ENCODE measurements around the gene ZXDB.
A peak's percentile ranks its signal among the peaks of the same experiment; 100 is the strongest.
"Not testable (repeated sequence)": the region's sequence is repeated elsewhere in the genome, so short reads cannot be mapped to it uniquely, and the experiment has no call there.

ZXDB gene

GRCh38 chrX:57591284-57592159 lies at the start of gene ZXDB:
Gene ZXDB, plus strand, starts transcription at chrX:57592011. Its CDS starts 38 bp downstream, at chrX:57592049.
- DNase-seq: peak; percentile 24

GRCh38 chrX:57565198-57565597 lies 26.6 kb upstream of the ZXDB start:
- no peak for DNase-seq

GRCh38 chrX:57573754-57574153 lies 18.1 kb upstream of the ZXDB start:
- no peak for DNase-seq

GRCh38 chrX:57582948-57583347 lies 8.9 kb upstream of the ZXDB start:
- DNase-seq: not testable (repeated sequence)

GRCh38 chrX:57583477-57583876 lies 8.3 kb upstream of the ZXDB start:
- peak; percentile 63 for DNase-seq

DNA sequence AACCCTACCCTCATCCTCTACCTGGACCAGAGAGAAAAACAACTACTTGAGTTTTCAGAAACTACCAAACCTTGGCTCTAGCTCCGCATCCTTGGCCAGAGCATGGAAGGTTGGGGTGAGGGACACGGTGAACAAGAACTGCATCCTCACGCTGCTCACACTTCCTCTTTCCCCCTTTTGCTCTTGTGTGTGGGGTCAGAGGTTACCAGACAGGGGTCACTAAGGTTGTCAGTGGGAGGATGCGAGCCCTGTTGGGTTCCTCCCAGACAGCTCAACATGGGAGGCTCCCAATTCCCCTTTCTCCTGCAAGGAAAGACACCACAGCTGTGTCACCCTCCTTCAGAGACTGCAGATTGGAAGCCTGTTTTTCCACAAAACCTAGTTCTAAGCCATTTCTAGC lies 5.5 kb upstream of the ZXDB start:
- DNase-seq: no peak

DNA sequence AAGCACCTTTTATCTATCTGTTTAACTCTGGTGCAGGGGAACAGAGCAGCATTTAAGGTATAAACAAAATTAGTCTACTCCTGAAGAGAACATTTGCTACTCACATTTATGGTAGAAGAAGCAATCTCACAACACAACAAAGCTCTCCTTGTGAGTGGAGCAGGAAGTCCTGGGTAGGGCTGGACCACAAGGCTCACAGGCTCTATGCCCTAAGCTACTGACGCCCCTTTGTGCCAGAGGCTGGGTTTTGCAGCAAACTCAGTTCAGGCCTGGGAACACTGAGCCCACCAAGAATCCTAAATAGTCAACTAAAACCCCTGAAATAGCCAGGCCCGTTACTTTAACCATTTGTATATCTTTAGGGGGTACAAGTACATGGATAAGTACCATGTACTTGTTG lies 4.7 kb upstream of the ZXDB start:
- DNase-seq: no peak

- DNase-seq: no peak
Measured at GRCh38 chrX:57587607-57588006, 4.2 kb upstream of the ZXDB start.

DNA sequence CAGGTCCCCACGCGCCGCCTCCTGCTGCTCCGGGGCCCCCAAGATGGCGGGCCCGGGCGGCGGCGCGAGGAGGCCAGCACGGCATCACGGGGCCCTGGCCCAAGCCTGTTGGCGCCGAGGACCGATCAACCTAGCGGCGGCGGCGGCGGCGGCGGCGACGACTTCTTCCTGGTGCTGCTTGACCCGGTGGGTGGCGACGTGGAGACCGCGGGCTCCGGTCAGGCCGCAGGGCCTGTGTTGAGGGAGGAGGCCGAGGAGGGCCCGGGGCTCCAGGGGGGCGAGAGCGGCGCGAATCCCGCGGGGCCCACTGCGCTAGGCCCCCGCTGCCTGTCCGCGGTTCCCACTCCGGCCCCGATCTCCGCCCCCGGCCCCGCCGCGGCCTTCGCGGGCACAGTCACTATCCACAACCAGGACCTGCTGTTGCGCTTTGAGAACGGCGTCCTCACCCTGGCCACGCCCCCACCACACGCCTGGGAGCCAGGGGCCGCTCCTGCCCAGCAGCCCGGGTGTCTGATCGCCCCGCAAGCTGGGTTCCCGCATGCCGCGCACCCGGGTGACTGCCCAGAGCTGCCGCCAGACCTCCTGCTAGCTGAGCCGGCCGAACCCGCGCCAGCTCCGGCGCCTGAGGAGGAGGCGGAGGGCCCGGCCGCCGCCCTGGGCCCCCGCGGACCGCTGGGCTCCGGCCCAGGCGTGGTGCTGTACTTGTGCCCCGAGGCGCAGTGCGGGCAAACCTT lies 516 bp downstream of the ZXDB start:
- DNase-seq: not testable (repeated sequence)

- DNase-seq: peak; percentile 49
Measured at GRCh38 chrX:57592894-57593215, 1.0 kb downstream of the ZXDB start.

- no peak for DNase-seq
Measured at GRCh38 chrX:57595381-57595811, 3.6 kb downstream of the ZXDB start.

- DNase-seq: no peak
Measured at GRCh38 chrX:57596109-57596508, 4.3 kb downstream of the ZXDB start.

DNA sequence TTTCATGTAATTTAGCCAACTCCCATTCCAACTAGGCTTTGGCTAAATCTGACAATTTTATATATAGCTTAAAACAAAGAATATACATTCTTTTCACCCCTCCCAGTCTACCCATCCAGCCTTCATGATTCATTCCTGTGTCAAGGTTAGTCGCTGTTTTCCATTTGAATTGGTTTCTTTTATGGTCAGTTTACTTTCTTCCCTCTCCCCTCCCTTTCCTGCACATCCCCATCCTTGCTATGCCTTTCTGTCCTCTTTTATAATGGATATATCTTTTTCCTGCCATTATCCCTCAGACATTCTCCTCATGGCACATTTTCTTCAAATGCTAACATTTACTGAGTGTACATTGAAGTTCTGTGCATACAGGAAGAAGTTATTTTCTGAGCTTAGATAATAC lies 4.7 kb downstream of the ZXDB start:
- no peak for DNase-seq

DNA sequence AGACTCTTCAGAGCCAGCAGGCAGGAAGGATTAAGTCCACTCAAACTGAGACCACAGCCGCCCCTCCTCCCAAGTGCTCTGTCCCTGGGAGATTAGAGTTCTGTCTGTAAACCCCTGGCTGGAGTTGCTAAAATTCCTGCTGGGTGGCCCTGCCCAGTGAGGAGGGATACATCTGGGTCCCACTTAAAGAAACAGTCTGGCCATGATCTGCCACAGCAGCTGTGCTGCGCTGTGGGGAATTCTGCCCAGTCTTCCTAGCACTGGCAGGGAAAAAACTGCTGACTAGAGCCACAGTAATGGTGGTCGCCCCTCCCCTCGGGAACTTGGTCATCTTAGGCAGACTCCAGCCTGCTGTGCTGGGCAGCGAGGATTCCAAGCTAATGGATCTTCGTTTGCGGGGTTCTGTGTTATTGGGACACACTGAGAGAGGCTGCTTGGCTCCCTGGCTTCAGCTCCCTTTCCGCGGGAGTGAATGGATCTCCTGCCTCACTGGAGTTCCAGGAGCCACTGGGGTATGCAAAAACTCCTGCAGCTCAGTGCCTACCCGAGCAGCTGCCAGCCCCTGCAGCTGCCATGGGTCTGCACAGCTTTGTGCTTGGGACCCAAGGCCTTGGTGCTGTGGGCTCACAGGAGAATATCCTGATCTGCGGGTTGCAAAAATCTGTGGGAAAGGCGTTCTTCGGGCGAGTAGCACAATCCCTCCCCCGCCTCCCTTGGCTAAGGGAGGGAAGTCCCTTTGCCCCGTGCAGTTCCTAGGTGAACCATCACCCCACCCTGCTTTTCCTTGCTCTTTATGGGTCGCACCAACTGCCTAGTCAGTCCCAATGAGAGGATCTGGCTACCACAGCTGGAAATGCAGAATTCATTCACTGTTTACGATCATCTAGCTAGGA lies 15.7 kb downstream of the ZXDB start:
- DNase-seq: no peak

- not testable (repeated sequence) for DNase-seq
Measured at GRCh38 chrX:57613351-57613750, 21.5 kb downstream of the ZXDB start.

- DNase-seq: not testable (repeated sequence)
Measured at GRCh38 chrX:57629438-57629837, 37.6 kb downstream of the ZXDB start.

DNA sequence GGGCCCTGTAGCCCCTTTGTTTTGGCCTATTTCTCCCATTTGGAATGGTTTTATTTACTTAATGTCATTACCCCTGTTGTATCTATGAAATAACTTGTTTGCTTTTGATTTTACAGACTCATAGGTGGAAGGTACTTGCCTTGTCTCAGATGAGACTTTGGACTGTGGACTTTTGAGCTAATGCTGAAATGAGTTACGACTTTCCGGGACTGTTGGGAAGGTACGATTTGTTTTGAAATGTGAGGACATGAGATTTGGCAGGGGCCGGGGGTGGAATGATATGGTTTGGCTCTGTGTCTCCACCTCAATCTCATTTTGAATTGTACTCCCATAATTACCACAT lies 48.8 kb downstream of the ZXDB start:
- no peak for DNase-seq

DNA sequence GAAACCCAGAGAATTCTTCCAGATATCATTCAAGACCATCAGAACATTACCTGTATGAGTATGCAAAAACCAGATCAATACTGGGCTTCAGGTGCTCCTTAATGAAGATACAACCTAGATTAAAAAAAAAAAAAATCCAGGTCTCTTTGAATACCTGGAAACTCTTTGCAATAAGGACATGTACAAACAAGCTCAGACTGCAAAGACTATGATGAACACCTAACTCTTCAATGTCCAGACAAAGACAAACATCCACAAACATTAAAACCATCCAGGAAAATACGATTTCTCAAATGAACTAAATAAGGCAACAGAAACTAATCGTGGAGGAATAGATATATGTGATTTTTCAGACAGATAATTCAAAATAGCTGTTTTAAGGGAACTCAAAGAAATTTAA lies 49.5 kb downstream of the ZXDB start:
- DNase-seq: no peak

- DNase-seq: no peak
Measured at GRCh38 chrX:57643698-57644097, 51.9 kb downstream of the ZXDB start.

GRCh38 chrX:57647020-57647419 lies 55.2 kb downstream of the ZXDB start:
- no peak for DNase-seq

Data from SHP77 treated with DMSO at 0.1 percent for 48 hours (cell line).